Transverse colon (tissue), 4 donors: ENCODE data around the gene GNB3. TPM values are rescaled to one million over a fixed set of nuclear protein-coding genes. Genes with fewer than 3 reads are reported as not detected.

ENCODE experiments used
- DNase-seq: peaks from one replicate; pipeline ENCODE4 v3.0.0-alpha.2; 2019
- H3K27ac ChIP-seq, 4 donors: fragments of 200-600 bp; sonication (generic); 2 replicates each; pipeline ENCODE4 v1.5.1; 2016 to 2018; ENCODE audit warnings: inconsistent platforms in 4 of 4
- H3K27me3 ChIP-seq: fragments of 200-600 bp; sonication (generic); 2 replicates; pipeline ENCODE4 v1.5.1; 2017; ENCODE audit warnings: inconsistent platforms
- H3K36me3 ChIP-seq, 4 donors: fragments of 200-600 bp; sonication (generic); 2 replicates each; pipeline ENCODE4 v1.5.1; 2017 to 2019; ENCODE audit warnings: inconsistent platforms in 4 of 4
- H3K4me1 ChIP-seq, 4 donors: fragments of 200-600 bp; sonication (generic); 2 replicates each; pipeline ENCODE4 v1.5.1; 2017 to 2020; ENCODE audit warnings: inconsistent platforms in 4 of 4
- H3K4me3 ChIP-seq, 4 donors: fragments of 200-600 bp; sonication (generic); 1 replicate in 1 of 4; 2 replicates in 3 of 4; pipeline versions ENCODE4 v1.5.1 to v1.6.1; 2017 to 2019; ENCODE audit warnings: inconsistent platforms in 4 of 4
- H3K9me3 ChIP-seq, 2 donors: fragments of 200-600 bp; sonication (generic); 2 replicates each; pipeline ENCODE4 v1.5.1; 2017 to 2019; ENCODE audit warnings: inconsistent platforms in 2 of 2
- CTCF ChIP-seq, 5 experiments: fragments of 200-600 bp in 3 of 5; fragments of 450-650 bp in 2 of 5; sonication (generic) in 3 of 5; IDR thresholded peaks; 1 replicate in 2 of 5; 2 replicates in 3 of 5; pipeline ENCODE4 v1.5.1; 2016 to 2017; ENCODE audit warnings: antibody characterized with exemption in 5 of 5, inconsistent platforms in 3 of 5, mild to moderate bottlenecking in 2 of 5, moderate library complexity in 1 of 5
- EP300 ChIP-seq: sonication (generic); formaldehyde crosslinking; IDR thresholded peaks from one replicate; pipeline ENCODE4 v1.6.1; 2017; ENCODE audit warnings: antibody characterized with exemption, low read depth
- POLR2A ChIP-seq: fragments of 450-650 bp; IDR thresholded peaks from one replicate; pipeline ENCODE4 v1.6.1; 2016; ENCODE audit warnings: antibody characterized with exemption, mild to moderate bottlenecking, moderate library complexity
- POLR2AphosphoS5 ChIP-seq, 3 donors: sonication (generic); formaldehyde crosslinking; IDR thresholded peaks; one replicate each; pipeline ENCODE4 v1.6.1; 2016; ENCODE audit warnings: antibody characterized with exemption in 3 of 3
- WGBS, 2 donors: methylation state at CpG; one replicate each; pipeline ENCODE4 v1.1.5; 2018; ENCODE audit warnings: low coverage in 1 of 2; 5-methylcytosine and 5-hydroxymethylcytosine counted together
- in situ Hi-C, 4 donors: fragments of 200-750 bp; cut with MboI; loops; one replicate each; pipeline versions ENCODE4 v1.15.0 to v1.15.1; 2017; ENCODE audit warnings: low sequenced_read_pairs in 3 of 4, low pct_ligation_motif_present in 1 of 4, low pct_unique_long_range_greater_than_20kb in 1 of 4
- intact Hi-C: fragments of 100-400 bp; cut with DNase I; formaldehyde crosslinking; loops from one replicate; pipeline ENCODE4 v1.15.1; 2023; ENCODE audit warnings: low total_unique reads
- total RNA-seq, 4 donors: library from RNA; depleted of rRNA; stranded (reverse); fragments of >200 nt; gene quantifications; one replicate each; pipeline ENCODE4 v1.1.0, GENCODE V29; 2016

The GNB3 gene
- total RNA-seq, 4 donors from 2014 or later = 0.14 to 0.32 TPM; not detected in 2

- Histone ChIP-seq H3K36me3 (no peaks in the 10 kb centered on the region), H3K4me1 (peaks cover 5 to 15% (median 11%) of the 10 kb centered on the region in 4 donors)
Observed at GRCh38 chr12:6817662-6818157, 23.0 kb upstream of the GNB3 start.

GRCh38 chr12:6818222-6818621, 22.5 kb upstream of the GNB3 start:
- H3K36me3 ChIP-seq = no peaks in the 10 kb centered on the region
- H3K27ac ChIP-seq = no peak overlapping the region
- intact Hi-C loops = no loop called here
- H3K4me1 ChIP-seq = peaks cover 5 to 15% (median 11%) of the 10 kb centered on the region in 4 donors
- in situ Hi-C loops = no loop called here
- DNase-seq = no peak
- no peak overlapping the region for H3K4me3 ChIP-seq
- H3K9me3 ChIP-seq = no peaks in the 10 kb centered on the region
- TF ChIP-seq EP300 = no peak
- TF ChIP-seq POLR2A = no peak
- TF ChIP-seq POLR2AphosphoS5 (IDR thresholded peaks at IDR 0.05) = no peak
- no peak for TF ChIP-seq CTCF (IDR thresholded peaks at IDR 0.05)
- peaks cover 13% of the 10 kb centered on the region for H3K27me3 ChIP-seq
- 79 to 82% methylated on average over 4 to 10 of the region's 10 CpGs for whole genome bisulfite sequencing, 2 donors

More at GRCh38 chr12:6817662-6818157, 23.0 kb upstream of the GNB3 start:
- H3K27ac ChIP-seq = no peak overlapping the region
- H3K9me3 ChIP-seq = no peaks in the 10 kb centered on the region
- intact Hi-C loops = no loop called here
- H3K27me3 ChIP-seq = peaks cover 11% of the 10 kb centered on the region
- in situ Hi-C loops = no loop called here
- no peak overlapping the region for H3K4me3 ChIP-seq
- TF ChIP-seq CTCF (IDR thresholded peaks at IDR 0.05) = no peak
- TF ChIP-seq POLR2AphosphoS5 (IDR thresholded peaks at IDR 0.05) = no peak
- no peak for TF ChIP-seq POLR2A
- no peak for DNase-seq
- 88% methylated on average over 18 to 20 of the region's 20 CpGs for WGBS, 2 donors

GRCh38 chr12:6818645-6819044, 22.1 kb upstream of the GNB3 start:
- WGBS, 2 donors = 84 to 100% methylated on average over 1 to 5 of the region's 5 CpGs
- H3K27me3 ChIP-seq = peaks cover 16% of the 10 kb centered on the region
- intact Hi-C loops = no loop called here
- no peak for DNase-seq
- no peak overlapping the region for H3K4me3 ChIP-seq
- no peaks in the 10 kb centered on the region for H3K36me3 ChIP-seq
- peaks cover 5 to 15% (median 11%) of the 10 kb centered on the region in 4 donors for H3K4me1 ChIP-seq
- in situ Hi-C loops = no loop called here
- H3K9me3 ChIP-seq = no peaks in the 10 kb centered on the region
- H3K27ac ChIP-seq = no peak overlapping the region
- TF ChIP-seq POLR2A (no peak), POLR2AphosphoS5 (IDR thresholded peaks at IDR 0.05) (no peak), EP300 (no peak), CTCF (IDR thresholded peaks at IDR 0.05) (no peak)

- in situ Hi-C loops (loop anchor here in 1 of 4 donors (10.0 kb wide), 1 partner anchor 75 kb away; no protein-coding TSS in a partner anchor), intact Hi-C loops (no loop called here)
- TF ChIP-seq EP300 (no peak), POLR2A (no peak), CTCF (IDR thresholded peaks at IDR 0.05) (no peak), POLR2AphosphoS5 (IDR thresholded peaks at IDR 0.05) (no peak)
Observed at GRCh38 chr12:6819106-6820030, 21.4 kb upstream of the GNB3 start.

More at GRCh38 chr12:6819106-6820030, 21.4 kb upstream of the GNB3 start:
- 81 to 100% methylated on average over 4 to 13 of the region's 13 CpGs for WGBS, 2 donors
- H3K36me3 ChIP-seq = no peaks in the 10 kb centered on the region
- DNase-seq = no peak
- no peak overlapping the region for H3K4me3 ChIP-seq
- no peak overlapping the region for H3K27ac ChIP-seq
- peaks cover 5 to 15% (median 11%) of the 10 kb centered on the region in 4 donors for H3K4me1 ChIP-seq
- H3K27me3 ChIP-seq = peaks cover 23% of the 10 kb centered on the region
- no peaks in the 10 kb centered on the region for H3K9me3 ChIP-seq
